Gastrocnemius medialis (tissue), 4 donors: ENCODE data around the gene PROM1. TPM values are rescaled to one million over a fixed set of nuclear protein-coding genes. Genes with fewer than 3 reads are reported as not detected.

Experiments used
- ATAC-seq, 2 donors: fragments of 150-250 bp; one replicate each; pipeline ENCODE4 v1.9.1; 2016
- DNase-seq, 2 donors: peaks; one replicate each; pipeline ENCODE4 v3.0.0-alpha.2; 2019
- H3K27ac ChIP-seq, 4 donors: fragments of 200-600 bp; sonication (generic); 1 replicate in 1 of 4; 2 replicates in 3 of 4; pipeline ENCODE4 v1.5.1; 2016 to 2018; ENCODE audit warnings: mild to moderate bottlenecking in 2 of 4, moderate library complexity in 1 of 4
- H3K27me3 ChIP-seq, 3 donors: fragments of 200-600 bp; sonication (generic) in 2 of 3; 1 replicate in 1 of 3; 2 replicates in 2 of 3; pipeline versions ENCODE4 v1.5.1 to v1.6.0; 2016 to 2019; ENCODE audit warnings: mild to moderate bottlenecking in 1 of 3, moderate library complexity in 1 of 3
- H3K36me3 ChIP-seq, 2 donors: fragments of 200-600 bp; sonication (generic) in 1 of 2; one replicate each; pipeline ENCODE4 v1.5.1; 2017 to 2018
- H3K4me1 ChIP-seq, 2 donors: fragments of 200-600 bp; sonication (generic) in 1 of 2; one replicate each; pipeline ENCODE4 v1.5.1; 2016 to 2017; ENCODE audit warnings: mild to moderate bottlenecking in 2 of 2
- H3K4me3 ChIP-seq, 4 donors: fragments of 200-600 bp; sonication (generic) in 3 of 4; 1 replicate in 1 of 4; 2 replicates in 3 of 4; pipeline ENCODE4 v1.5.1; 2016 to 2019; ENCODE audit warnings: mild to moderate bottlenecking in 2 of 4
- H3K9me3 ChIP-seq, 3 donors: fragments of 200-600 bp; sonication (generic) in 2 of 3; 1 replicate in 1 of 3; 2 replicates in 2 of 3; pipeline ENCODE4 v1.5.1; 2016 to 2019
- POLR2A ChIP-seq, 2 donors: fragments of 450-650 bp; IDR thresholded peaks; one replicate each; pipeline ENCODE4 v1.6.1; 2017; ENCODE audit warnings: antibody characterized with exemption in 2 of 2, mild to moderate bottlenecking in 2 of 2, moderate library complexity in 2 of 2
- in situ Hi-C, 4 donors: fragments of 200-750 bp; cut with MboI; loops; one replicate each; pipeline versions ENCODE4 v1.15.0 to v1.8.0; 2017; ENCODE audit warnings: low sequenced_read_pairs in 4 of 4
- intact Hi-C: fragments of 100-400 bp; cut with DNase I; formaldehyde crosslinking; loops from one replicate; pipeline ENCODE4 v1.15.1; 2023; ENCODE audit warnings: low total_unique reads
- total RNA-seq, 4 donors: library from RNA; depleted of rRNA; stranded (reverse); fragments of >200 nt; gene quantifications; one replicate each; pipeline versions ENCODE4 v1.1.0 to v1.2.3, GENCODE V29; 2016
- TF ChIP-seq, protein P1 (sequence below), 5 experiments: fragments of 450-650 bp in 3 of 5; fragments of 200-600 bp in 2 of 5; sonication (generic) in 2 of 5; IDR thresholded peaks in 4 of 5; conservative IDR thresholded peaks in 1 of 5; 1 replicate in 4 of 5; 2 replicates in 1 of 5; pipeline ENCODE4 v1.5.1; 2016 to 2019; ENCODE audit warnings: antibody characterized with exemption in 5 of 5, mild to moderate bottlenecking in 3 of 5, moderate library complexity in 3 of 5

PROM1 gene
- total RNA-seq, 4 donors from 2014 or later, result 0.11 to 2.9 (median 0.58) TPM; not detected in 1

DNA sequence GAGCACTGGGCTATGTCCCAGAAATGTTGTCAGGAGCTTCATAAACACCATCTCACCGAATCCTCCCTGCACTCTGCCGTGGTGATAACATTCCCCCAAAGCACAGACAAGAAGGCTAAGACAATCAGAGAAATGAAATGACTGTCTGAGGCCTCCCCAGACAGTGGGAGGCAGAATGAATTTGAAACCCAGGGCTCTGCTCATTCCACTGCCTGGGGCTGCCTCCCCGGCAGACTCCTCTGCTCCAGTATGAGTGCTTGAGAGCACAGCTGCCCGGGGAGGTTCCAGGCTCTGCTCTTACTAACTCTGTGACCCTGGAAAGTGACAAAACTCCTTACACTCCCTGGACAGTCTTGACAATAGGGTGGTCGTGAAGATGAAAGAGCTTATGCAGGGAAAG, 154.9 kb downstream of the PROM1 start:
- Histone ChIP-seq H3K36me3 (no peaks in the 10 kb centered on the region), H3K4me3 (no peak overlapping the region), H3K27me3 (no peaks in the 10 kb centered on the region), H3K9me3 (no peaks in the 10 kb centered on the region), H3K4me1 (no peaks in the 10 kb centered on the region), H3K27ac (no peak overlapping the region)
- in situ Hi-C loops, result no loop called here
- TF ChIP-seq, protein P1, sequence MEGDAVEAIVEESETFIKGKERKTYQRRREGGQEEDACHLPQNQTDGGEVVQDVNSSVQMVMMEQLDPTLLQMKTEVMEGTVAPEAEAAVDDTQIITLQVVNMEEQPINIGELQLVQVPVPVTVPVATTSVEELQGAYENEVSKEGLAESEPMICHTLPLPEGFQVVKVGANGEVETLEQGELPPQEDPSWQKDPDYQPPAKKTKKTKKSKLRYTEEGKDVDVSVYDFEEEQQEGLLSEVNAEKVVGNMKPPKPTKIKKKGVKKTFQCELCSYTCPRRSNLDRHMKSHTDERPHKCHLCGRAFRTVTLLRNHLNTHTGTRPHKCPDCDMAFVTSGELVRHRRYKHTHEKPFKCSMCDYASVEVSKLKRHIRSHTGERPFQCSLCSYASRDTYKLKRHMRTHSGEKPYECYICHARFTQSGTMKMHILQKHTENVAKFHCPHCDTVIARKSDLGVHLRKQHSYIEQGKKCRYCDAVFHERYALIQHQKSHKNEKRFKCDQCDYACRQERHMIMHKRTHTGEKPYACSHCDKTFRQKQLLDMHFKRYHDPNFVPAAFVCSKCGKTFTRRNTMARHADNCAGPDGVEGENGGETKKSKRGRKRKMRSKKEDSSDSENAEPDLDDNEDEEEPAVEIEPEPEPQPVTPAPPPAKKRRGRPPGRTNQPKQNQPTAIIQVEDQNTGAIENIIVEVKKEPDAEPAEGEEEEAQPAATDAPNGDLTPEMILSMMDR (IDR thresholded peaks at IDR 0.05 in 4 of 5, conservative IDR thresholded peaks at IDR 0.05 in 1 of 5), result no peak
- TF ChIP-seq POLR2A (IDR thresholded peaks at IDR 0.05), result no peak
- DNase-seq (no peak), ATAC-seq (no peak)
- intact Hi-C loops, result no loop called here

DNA sequence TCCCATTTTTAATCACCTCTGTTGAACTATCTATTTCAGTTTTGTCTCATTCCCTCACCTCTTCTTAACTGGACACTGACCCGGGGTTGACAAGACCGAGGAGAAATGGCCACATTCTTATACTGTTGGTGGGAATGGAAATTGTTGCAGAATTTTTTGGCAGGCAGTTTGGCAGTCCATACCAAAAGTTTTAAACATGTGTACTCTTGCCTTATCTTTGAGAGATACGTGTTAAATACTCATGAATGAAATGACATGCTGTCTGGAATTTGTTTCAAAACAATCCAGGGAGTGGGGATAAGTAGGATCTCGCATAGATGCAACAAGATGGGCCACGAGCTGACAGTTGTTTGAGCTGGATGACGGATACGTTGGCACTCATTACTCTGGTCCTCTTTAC, 157.3 kb downstream of the PROM1 start:
- intact Hi-C loops, result no loop called here
- H3K9me3 ChIP-seq, result no peaks in the 10 kb centered on the region
- ATAC-seq (no peak), DNase-seq (no peak)
- no peak for TF ChIP-seq POLR2A (IDR thresholded peaks at IDR 0.05)
- TF ChIP-seq, protein P1 (IDR thresholded peaks at IDR 0.05 in 4 of 5, conservative IDR thresholded peaks at IDR 0.05 in 1 of 5), result no peak
- in situ Hi-C loops, result no loop called here
- H3K27ac ChIP-seq, result no peak overlapping the region
- H3K27me3 ChIP-seq, result no peaks in the 10 kb centered on the region
- H3K36me3 ChIP-seq, result no peaks in the 10 kb centered on the region
- H3K4me1 ChIP-seq, result no peaks in the 10 kb centered on the region
- H3K4me3 ChIP-seq, result no peak overlapping the region

DNA sequence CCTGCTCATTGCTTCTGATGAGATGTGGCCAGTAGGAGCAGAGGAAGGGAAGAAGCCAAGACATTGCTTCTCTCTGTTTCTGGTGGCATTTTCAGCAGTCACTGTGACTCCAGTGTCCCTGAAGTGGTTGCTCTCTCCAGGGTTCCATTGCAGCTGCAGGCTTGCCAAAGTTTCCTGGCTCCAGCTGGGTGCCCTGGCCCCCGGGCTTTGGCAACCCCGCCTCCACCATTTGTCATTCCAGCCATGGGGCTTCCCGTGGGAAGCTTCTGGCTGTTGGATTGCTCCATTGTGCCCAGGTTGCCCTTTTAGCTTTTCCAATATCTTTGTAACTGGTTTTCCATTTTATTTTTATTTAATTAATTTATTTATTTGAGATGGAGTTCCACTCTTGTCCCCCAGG, 158.0 kb downstream of the PROM1 start:
- no peaks in the 10 kb centered on the region for H3K9me3 ChIP-seq
- intact Hi-C loops, result no loop called here
- in situ Hi-C loops, result no loop called here
- H3K4me1 ChIP-seq, result no peaks in the 10 kb centered on the region
- no peaks in the 10 kb centered on the region for H3K36me3 ChIP-seq
- TF ChIP-seq POLR2A (IDR thresholded peaks at IDR 0.05), result no peak
- TF ChIP-seq, protein P1 (IDR thresholded peaks at IDR 0.05 in 4 of 5, conservative IDR thresholded peaks at IDR 0.05 in 1 of 5), result no peak
- no peak for DNase-seq
- H3K27ac ChIP-seq, result no peak overlapping the region
- no peak for ATAC-seq
- H3K27me3 ChIP-seq, result no peaks in the 10 kb centered on the region
- no peak overlapping the region for H3K4me3 ChIP-seq

DNA sequence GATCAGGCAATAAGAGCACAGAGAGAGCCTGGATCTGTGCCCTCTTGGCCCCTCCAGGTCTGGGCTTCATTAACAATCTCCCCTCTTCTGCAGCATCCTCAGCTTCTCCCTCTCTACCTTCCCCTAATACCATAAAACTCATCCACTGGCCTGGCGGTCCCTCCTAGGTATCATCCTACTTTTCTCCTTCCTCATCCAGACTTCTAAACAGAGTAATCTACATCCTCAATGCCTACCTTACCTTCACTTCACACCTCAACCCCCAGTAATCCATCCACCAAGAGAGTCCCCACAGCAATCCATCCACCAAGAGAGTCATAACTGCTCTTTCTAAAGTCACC, 162.3 kb downstream of the PROM1 start:
- Histone ChIP-seq H3K27me3 (no peaks in the 10 kb centered on the region), H3K27ac (no peak overlapping the region), H3K9me3 (no peaks in the 10 kb centered on the region), H3K36me3 (no peaks in the 10 kb centered on the region), H3K4me1 (no peaks in the 10 kb centered on the region), H3K4me3 (no peak overlapping the region)
- ATAC-seq (no peak), DNase-seq (no peak)
- intact Hi-C loops (no loop called here), in situ Hi-C loops (no loop called here)
- no peak for TF ChIP-seq POLR2A (IDR thresholded peaks at IDR 0.05)
- TF ChIP-seq, protein P1 (IDR thresholded peaks at IDR 0.05 in 4 of 5, conservative IDR thresholded peaks at IDR 0.05 in 1 of 5), result no peak
